ENCODE data around the gene LCN12.

- no peak for TF ChIP-seq POLR2A (IDR thresholded peaks at IDR 0.05; ENCODE audit: low read depth, low read length)
- TF ChIP-seq TAF1 (IDR thresholded peaks at IDR 0.05; ENCODE audit: low read depth, low read length): no peak
Observed at GRCh38 chr9:136920069-136920468, 32.0 kb upstream of the LCN12 start.

All from GM12891 (cell line).